Measurements from ENCODE around the gene PITX1.
"Not testable (repeated sequence)": the region's sequence is repeated elsewhere in the genome, so short reads cannot be mapped to it uniquely, and the experiment has no call there.

PITX1 gene

GRCh38 chr5:135033901-135034235, at the start of gene PITX1:
Gene PITX1, minus strand, starts transcription at chr5:135034228. Its CDS starts 347 bp downstream, at chr5:135033881.
- no peak for DNase-seq

- DNase-seq: not testable (repeated sequence)
Measured at GRCh38 chr5:135083334-135083733, 49.3 kb upstream of the PITX1 start.

- DNase-seq: no peak
Measured at GRCh38 chr5:135081240-135081639, 47.2 kb upstream of the PITX1 start.

- no peak for DNase-seq
Measured at GRCh38 chr5:135079760-135080159, 45.7 kb upstream of the PITX1 start.

- no peak for DNase-seq
Measured at GRCh38 chr5:135079099-135079681, 45.2 kb upstream of the PITX1 start.

- DNase-seq: no peak
Measured at GRCh38 chr5:135076801-135077200, 42.8 kb upstream of the PITX1 start.

DNA sequence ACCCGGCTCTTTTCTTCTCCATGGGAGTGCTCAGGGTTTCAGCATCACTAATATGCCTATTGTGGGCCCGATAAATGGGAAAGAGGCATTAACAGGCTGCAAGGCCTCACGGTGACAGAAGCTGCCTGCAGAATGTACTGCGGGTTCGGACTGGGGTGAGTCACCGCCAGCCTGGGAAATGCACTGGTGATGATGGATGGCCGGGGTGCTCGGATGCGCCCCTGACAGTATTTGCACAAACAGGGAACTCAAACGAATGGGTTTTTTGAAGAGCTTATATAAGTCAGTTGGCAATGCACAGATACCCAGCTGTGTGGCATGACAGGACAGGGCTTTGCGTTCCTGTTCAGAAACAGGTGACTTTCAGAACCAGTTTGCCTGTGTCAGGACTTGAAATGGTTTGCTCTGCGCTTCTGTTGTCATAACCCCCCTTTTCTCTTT, 42.0 kb upstream of the PITX1 start:
- no peak for DNase-seq

GRCh38 chr5:135075621-135076020, 41.6 kb upstream of the PITX1 start:
- no peak for DNase-seq

DNA sequence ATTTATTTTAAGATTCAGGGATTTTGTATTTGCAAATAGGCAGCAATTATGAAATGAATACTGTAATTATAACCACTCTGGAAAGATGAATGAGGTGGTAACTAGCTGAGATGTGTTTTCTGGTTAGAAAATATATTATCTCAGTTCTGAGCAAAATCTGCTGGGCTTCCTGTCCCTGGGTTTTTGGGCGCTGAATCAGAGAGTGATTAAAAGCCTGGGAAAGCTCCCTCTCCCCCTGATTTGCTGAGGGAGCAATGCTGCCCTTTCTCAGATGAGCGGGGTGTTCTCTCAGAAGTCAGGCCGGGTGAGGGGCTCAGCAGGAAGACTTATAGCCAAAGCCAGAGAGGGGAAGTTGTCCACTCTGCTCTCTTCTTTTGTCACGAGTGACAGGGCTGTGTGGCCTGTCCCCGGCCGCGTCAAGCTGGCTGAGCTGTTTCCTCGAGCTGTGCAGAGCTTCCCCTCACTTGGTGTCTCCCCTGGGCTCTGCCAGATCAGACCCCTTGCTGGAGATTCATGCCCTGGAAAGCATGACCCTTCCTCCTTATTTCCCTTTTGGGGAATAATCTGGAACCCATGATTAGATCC, 39.8 kb upstream of the PITX1 start:
- no peak for DNase-seq

- DNase-seq: no peak
Measured at GRCh38 chr5:135072387-135073281, 38.6 kb upstream of the PITX1 start.

DNA sequence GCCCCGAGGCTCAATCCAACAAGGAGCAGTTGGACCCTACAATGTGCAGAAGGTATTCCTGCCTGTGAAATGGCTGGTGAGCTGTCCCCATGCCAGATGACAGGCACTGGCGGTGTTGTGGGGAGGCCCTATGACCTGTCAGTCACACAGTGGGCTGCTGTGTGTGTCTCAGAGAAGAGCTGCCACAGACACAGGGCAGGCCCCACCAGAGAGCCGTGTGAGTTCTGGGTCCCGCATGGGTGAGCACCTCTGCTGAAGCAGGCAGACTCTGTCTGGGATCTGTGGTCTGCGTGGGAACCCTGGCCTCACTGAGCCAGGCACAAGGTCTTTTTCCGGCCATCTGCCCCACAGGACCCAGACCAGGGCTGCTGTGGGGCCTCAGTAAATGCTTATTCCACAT, 37.3 kb upstream of the PITX1 start:
- no peak for DNase-seq

DNA sequence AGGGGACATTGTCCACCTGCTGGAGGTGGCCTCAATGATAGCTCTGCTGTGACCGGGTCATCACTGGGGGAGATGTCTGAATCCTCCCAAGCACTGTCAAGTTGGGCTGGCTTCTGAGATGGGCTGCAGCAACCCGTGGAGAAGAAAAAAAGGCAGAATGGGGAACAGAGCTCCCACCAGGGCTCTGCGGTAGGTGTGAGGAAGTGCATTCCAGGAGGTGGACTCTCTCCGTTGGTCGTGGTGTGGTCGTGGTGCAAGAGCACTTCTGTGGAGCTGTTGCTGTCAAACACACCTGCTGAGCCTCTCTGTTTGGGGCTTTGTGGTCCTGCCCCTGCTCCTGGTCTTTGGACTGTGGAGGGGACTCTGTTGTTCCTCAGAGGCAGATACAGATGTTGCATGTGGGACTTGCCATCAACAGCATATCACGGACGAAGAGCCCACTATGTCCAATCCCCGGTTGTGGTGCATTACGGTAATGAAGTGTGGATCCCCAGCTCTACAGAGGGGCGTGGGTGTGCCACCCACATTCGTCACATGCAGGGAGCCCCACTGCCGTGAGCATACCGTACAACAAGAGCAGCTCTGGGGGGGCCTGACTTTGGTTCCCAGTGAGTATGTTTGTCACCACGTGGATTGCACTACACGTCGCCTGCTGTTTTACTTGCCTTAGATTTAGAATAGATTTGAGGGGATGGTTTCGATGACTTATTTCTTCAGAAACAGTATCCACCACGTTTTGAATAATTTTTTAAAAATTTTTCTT, 36.0 kb upstream of the PITX1 start:
- no peak for DNase-seq

- DNase-seq: no peak
Measured at GRCh38 chr5:135069016-135069770, 35.2 kb upstream of the PITX1 start.

GRCh38 chr5:135067587-135067986, 33.6 kb upstream of the PITX1 start:
- DNase-seq: no peak

DNA sequence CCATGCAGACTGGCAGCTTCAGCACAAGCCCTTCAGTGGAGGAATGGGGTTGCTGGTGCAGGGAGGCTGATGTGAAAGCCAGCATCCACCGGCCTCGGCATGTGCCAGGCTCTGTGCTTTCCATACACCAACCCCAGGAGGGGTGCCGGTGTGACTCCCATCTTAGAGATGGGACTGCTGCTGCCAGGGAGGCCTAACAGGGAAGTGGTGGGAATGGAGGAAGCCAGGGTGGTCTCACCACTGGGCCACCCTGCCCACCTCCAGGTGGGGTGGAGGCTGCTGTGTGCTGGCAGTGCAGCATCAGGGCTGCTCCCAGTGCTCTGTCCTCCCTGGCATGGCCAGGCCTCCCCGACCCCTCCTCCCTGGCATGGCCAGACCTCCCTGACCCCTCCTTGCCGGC, 32.8 kb upstream of the PITX1 start:
- DNase-seq: no peak

DNA sequence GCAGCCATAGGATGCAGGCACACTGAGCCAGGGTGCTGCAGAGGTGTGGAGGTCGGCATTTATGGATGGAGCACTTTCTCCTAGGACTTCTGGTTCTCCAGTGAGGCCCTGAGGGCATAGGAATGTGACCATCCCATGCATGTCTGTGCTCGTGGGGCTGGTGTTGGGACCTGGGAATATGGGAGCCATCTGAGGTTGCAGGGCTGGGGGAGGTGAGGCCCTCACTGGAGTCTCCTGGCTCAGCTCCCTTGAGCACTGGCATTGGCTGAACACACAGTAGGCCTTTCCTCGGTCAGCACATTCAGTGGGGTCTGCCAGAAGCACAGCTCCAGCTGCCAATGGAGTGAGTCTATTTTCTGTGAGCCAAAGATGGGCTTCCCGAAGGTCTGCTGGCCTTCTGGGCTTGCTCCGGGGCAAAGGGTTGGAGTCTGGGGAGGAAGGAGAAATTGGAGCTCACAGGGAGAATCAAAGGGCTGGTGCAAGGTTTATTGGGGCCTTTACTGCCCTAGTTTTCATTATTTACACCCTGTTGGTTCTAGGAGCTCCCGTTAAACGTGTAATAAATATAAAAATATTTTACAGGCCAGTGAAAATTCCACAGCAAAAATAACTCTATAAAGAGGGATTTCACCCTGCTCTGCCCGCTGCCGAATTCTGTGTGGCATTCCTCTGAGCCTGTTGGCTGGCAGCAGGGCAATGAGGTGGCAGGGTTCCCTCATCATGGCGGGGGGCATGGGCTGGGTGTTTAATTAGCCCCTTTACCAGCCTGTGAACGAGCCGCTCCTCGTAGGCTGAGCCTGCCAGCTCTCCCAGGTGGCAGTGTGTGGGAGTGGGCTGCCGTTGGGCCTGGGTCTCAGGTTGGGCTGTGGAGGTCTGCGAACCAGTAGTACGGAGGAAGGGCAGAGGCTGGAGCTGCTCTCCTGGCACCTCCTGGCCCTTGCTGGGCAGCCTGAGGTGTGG, 31.6 kb upstream of the PITX1 start:
- no peak for DNase-seq

- DNase-seq: no peak
Measured at GRCh38 chr5:135064235-135064570, 30.2 kb upstream of the PITX1 start.

GRCh38 chr5:135063511-135064234, 29.6 kb upstream of the PITX1 start:
- no peak for DNase-seq

GRCh38 chr5:135063056-135063445, 29.0 kb upstream of the PITX1 start:
- no peak for DNase-seq

DNA sequence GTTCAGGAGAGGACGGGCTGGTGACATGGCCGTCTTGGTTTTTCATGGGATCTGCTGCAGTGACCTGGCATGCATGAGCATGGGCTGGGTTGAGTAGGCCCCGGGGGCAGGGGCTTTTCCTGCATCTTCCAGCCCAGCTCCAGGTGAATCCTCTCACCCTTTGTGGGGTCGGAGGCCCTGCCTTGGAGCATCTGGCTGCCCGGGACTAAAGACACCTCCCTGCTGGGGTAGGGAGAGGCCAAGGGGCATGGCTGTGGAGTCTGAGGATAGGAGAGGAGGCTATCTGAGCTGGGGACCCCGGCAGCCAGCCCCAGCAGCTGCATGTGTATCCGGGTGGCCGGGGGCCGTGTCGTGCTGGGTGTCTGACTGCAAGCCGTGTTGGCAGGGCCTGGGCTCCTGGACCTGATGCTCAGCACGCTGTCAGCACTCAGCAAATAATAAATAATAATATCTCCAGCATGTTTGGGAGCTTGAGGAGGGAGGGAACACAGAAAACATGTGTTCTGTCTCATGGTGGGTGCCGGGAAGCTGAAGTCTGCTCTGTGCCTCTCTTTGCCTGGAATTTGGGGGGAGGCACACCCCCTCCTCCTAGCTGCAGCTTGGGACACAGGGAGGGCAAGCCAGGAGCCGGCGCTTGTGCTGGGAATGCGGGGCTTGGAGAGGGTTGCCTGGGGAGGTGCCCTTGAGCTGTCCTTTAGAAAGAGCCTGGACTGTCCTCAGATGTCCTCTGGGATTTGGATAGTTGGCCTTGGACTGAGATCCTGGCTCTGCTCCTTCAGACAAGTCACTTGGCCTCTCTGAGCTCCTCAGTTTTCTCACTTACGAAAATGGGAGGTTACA, 28.4 kb upstream of the PITX1 start:
- no peak for DNase-seq
